HG03135 (cell line): Measurements from ENCODE around the gene HARS2.
"Not testable (repeated sequence)": the region's sequence is repeated elsewhere in the genome, so short reads cannot be mapped to it uniquely, and the experiment has no call there.

Experiments
- ATAC-seq: cut with Tn5 transposase; IDR thresholded peaks from one replicate; pipeline ENCODE4 v1.9.1; 2021; ENCODE audit warnings: mild to moderate bottlenecking, moderate library complexity; ENCODE audit not compliant: unreplicated experiment

The HARS2 gene

DNA sequence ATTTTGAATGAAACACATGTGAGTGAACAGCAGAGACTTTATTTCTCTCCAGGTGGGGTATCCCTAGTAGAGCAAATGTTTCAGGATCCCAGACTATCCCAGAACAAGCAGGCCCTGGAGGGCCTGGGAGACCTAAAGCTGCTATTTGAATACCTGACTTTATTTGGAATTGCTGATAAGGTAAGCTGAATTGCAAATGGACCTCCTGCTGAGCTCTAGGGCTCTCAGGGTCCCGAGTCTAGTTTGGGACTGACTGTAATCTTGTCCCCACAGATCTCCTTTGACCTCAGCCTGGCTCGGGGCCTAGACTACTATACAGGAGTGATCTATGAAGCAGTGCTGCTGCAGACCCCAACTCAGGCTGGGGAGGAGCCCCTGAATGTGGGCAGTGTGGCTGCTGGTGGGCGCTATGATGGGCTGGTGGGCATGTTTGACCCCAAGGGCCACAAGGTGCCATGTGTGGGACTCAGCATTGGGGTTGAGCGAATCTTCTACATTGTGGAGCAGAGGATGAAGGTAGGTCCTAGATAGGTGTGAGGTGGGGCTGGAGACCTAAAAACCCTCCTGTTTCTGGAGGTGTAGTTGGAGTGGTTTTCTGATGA is 5.7 kb downstream of the HARS2 start:
- no peak for ATAC-seq

DNA sequence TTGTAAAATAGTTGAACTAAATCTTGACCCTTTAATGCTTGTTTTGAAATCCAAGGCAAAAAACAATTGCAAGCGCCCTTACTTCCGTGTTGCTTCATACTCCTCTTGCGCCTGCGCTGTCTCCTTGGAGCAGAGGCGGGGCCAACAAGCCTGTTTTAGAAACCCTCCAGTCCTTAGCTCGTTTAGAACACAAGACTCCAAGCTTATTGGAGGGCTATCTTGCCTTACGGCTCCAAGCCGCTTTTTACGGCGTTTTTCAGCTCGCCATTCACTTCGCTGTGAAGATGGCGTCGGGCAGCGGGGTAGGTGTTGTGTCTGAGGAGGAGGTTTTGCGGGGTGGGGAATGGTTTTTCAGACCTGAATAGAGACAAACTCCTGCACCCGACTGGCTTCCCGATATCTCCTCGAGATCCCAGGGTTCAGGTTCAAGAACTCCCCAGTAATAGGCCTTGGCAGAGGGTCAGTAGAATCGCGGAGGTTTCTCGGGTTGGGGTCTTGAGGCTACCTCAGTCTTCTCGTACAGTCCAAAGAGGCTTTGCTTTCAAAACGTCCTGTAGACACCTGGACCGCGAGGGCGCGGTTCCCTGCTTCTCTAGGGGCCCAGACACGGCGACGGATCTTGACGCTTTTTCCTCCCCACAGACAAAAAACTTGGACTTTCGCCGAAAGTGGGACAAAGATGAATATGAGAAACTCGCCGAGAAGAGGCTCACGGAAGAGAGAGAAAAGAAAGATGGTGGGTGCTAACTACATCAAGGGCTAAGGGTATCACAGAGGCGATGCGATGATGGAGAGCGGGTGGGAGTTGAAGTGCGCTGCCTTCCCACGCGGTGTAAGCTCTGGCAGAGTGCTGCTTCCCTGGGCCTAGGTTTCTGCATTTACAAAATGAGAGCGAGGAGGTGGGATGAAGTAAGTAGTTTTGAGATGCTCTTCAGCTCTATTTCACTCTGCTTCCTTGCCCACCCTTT is 9.2 kb downstream of the HARS2 start, which contains the start of gene ZMAT2:
Gene ZMAT2, plus strand, starts transcription at position 271 of the 968 bp plus-strand sequence. Its CDS starts 14 bp downstream, at position 285.
- peak; percentile 97 for ATAC-seq

DNA sequence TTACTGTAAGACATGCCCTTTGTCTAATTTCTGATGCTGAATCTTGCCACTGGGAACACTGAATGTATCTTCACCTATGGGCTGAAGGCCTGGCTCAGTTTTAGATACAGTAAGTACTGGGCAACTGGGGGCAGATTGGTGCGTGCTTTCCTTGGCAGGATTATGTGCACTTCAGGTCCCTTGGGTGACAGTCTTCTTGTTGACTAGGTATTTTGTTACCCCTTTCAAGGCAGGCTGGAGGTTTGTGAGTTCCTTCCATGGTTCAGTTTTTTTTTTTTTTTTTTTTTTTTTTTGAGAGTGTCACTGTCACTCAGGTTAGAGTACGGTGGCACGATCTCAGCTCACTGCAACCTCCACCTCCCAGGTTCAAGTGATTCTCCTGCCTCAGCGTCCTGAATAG is 16.6 kb downstream of the HARS2 start:
- ATAC-seq, result no peak

DNA sequence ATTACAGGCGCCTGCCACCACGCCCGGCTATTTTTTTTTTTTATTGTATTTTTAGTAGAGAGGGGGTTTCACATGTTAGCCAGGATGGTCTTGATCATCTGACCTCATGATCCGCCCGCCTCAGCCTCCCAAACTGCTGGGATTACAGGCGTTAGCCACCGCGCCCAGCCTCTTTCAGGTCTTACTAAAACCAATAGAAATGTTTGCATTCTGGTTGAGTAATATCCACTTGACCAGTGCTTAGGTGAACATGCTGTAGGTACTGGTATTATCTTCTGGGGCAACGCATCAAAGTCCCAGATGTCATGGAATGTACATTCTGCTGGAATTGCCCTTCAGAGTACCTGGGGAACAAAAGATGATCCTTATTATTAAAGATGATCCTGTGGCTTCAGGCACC is 17.5 kb downstream of the HARS2 start:
- ATAC-seq, result not testable (repeated sequence)

DNA sequence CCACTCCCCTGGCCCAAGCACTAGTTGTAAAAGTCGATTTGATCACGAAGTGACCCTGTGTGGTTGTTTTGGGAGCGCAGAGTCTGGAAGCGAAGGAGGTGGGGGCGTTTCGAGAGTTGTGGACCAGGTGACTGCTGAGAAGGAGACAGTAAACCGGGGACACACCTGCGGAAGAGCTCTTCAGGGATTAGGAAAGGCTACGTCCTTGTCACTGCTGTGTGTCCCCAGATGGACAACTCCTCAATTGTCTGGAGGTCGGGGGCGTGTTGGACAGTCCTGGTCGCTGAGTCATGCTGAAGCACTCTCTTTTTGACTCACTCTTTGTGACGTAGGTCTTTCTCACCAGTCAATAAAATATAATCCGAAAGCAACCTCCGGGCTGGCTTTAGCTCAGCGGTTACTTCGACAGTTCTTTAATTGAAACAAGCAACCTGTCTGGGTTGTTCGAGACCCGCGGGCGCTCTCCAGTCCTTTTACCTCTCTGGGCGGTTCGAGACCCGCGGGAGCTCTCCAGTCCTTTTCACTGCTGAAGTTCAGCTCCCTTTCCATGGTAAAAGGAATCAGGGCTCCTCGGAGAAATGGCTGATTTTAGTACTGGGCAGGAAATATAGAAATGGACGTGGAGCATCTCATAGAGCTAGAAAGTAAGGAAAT is 19.8 kb downstream of the HARS2 start:
- ATAC-seq, result peak; percentile 90

DNA sequence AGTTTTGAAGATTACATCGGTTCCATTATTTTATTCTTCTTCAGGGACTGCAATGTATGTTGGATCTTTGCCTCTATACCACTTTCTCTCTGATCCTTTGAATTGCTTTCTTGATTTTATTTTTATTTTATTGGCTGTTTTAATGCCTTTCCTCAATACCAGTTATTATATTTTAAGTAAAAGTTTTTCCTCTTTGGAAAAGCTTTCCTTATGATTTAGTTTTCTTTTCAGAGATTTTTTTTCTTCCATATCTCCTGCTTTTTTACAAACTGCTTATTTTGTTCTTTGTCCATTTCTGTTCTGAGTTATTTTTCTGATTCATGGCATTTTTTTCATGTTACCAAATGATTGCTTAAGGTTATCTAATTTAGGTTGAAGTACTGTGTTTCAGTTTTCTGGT is 20.5 kb downstream of the HARS2 start:
- ATAC-seq, result no peak

DNA sequence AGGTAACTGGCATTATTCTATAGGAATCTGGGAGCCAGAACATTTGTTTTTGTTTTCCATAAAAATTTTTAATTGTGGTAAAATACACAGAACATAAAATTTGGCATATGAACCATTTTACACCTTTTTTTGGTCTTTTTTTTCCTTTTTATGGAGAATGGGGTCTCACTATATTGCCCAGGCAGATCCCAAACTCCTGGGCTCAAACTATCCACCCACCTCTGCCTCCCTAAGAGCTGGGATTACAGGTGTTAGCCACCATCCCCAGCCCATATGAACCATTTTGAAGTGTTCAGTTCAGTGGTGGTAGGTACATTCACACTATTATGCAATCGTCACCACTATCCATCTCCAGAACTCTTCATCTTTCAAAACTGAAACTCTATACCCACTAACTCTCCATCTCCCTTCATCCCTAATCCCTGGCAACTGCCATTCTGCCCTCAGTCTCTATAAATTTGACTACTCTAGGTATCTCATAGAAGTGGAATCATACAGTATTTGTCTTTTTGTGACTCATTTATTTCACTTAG is 22.4 kb downstream of the HARS2 start:
- no peak for ATAC-seq

DNA sequence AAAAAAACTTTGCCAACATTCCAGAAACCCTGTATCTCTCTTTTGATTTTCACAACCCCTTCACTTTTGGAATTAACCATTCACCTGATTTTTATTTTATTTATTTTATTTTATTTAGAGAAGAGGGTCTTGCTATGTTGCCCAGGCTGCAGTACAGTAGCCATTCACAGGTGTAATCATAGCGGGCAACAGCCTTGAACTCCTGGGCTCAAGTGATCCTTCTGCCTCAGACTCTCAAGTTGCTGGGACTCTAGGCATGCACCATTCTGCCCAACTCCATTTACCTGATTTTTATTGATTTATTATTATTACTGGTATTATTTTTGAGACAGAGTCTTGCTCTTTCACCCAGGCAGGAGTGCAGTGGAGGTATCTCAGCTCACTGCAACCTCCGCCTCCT is 25.0 kb downstream of the HARS2 start:
- ATAC-seq, result not testable (repeated sequence)

DNA sequence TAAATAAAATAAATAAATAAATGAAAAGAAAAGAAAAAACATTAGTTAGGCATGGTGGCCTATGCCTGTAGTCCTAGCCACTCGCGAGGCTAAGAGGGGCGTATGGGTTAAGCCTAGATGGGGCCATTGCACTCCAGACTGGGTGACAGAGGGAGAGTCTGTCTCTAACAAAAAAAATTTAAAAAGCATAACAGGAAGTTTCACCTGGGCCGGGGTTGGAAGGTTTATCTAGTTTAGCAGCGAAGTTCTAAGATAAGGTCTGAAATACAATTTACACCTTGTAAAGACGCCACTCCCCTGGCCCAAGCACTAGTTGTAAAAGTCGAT is 27.0 kb downstream of the HARS2 start:
- ATAC-seq, result no peak

DNA sequence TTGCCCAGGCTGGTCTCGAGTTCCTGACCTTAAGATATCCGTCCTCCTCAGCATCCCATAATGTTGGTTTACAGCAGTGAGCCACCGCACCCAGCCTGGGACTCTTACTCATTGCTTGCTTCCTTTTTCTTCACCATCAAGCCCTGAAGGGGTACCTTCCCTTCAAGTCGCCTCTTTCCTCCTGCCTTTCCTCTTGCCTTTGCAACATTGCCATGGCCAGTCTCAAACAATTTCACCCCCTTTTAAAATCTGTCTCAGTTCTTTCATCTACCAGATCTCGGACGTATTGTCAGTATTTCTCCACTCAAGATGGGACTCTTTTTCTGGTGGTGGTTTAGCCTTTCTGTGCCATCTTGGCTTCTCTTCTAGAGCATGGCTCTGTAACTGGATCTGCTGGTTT is 29.5 kb downstream of the HARS2 start:
- ATAC-seq, result not testable (repeated sequence)

DNA sequence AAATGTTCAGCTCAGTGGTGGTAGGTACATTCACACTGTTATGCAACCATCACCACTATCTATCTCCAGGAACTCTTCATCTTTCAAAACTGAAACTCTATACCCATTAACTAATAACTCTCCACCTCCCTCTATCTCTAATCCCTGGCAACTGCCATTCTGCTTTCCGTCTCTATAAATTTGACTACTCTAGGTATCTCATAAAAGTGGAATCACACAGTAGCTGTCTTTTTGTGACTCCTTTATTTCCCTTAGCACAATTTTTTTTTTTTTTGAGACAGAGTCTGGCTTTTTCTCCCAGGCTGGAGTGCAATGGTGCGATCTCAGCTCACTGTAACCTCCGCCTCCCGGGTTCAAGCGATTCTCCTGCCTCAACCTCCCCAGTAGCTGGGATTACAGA is 30.1 kb downstream of the HARS2 start:
- not testable (repeated sequence) for ATAC-seq

DNA sequence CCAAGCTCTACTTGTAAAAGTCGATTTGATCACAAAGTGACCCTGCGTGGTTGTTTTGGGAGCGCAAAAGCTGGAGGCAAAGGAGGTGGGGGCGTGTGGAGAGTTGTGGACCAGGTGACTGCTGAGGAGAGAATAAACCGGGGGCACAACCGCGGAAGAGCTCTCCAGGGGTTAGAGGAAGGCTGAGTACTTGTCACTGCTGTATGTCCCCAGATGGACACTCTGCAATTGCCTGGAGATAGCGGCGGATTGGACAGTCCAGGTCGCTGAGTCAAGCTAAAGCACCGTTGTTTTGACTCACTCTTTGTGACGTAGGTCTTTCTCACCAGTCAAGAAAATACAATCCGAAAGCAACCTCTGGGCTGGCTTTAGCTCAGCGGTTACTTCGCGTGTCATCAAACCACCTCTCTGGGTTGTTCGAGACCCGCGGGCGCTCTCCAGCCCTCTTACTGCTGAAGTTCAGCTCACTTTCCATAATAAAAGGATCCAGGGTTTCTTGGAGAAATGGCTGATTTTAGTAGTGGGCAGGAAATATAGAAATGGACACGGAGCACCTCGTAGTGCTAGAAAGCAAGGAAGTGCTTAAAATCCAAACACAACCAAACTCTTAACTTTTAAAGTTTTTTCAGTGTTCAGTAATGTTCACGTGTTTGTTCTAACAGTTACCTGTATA is 34.7 kb downstream of the HARS2 start:
- peak; percentile 83 for ATAC-seq

DNA sequence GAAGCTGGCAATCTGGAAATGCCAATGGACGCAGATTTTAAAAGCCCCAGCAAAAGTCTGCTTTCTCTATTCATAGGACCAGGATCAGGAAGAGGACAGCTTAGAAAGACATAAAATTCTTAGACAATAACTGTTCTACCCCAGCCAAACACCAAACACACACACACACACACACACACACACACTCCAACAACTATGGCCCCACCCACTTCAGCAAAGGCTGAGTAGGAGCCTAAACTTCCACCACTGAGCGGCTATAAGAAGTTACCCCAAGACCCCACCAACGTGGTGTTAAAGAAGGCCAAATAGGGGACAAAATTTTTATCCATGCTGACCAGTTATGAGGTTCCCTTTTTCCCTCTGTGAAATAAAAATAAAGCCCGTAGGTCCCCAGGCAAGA is 41.8 kb downstream of the HARS2 start:
- no peak for ATAC-seq

DNA sequence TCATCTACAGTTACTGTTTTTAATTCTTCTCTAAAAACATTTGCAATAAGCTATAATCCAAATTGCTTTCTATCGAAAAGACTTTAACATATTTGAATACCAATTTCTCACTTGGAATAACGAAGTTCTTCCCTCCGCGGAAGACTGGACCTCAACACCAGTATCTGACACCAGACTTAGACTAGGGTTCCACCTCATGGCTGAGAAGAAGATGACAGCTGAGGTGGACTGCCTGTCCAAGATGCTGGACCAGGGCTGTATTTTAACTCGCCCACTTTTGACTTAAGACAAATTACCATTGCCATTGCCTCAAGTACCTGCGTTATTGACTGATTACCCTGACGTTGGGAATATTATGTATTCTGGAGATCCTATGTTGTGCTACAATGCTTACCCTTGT is 43.1 kb downstream of the HARS2 start:
- no peak for ATAC-seq

DNA sequence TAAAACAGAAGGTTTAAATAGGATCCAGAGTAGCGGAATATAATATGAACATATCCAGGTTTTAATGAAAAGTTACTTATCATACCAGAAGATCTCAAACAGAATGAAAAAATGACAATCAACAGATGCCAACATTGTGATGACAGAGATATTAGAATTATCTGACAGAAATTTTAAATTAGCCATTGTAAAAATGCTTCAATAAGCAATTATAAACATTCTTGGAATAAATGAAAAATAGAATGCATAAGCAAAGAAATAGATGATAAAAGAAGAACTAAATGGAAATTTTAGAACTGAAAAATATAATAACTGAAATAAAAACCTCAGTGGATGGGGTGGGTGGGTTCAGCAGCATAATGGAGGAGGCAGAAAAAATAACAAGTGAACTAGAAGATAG is 46.2 kb downstream of the HARS2 start:
- ATAC-seq, result no peak

DNA sequence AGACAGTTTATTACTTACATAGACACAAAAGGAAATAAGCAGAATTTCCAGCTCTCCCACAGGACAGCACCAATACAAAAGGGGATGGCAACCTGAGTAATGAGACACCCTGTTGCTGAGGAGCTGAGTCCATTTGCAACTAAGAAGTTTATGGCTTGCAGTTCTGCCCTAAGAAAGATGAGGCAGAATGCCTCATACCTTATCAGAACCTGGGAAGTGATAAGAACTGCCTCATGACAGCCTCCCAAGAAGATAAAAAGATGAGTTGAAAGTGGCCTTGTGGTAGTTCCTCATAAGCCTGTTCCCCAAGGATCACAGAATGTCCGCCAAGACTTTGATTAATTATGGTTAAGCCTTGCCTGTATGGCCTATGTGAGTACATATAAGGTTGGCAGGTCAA is 50.7 kb downstream of the HARS2 start:
- ATAC-seq, result no peak
